IPS-18c (cell line): ENCODE data around the gene CCDC50.

Source experiments
- H3K4me3 ChIP-seq: 2 replicates; pipeline ENCODE4 v1.7.0; 2013; ENCODE audit warnings: low read depth, mild to moderate bottlenecking, low read length, moderate library complexity; ENCODE audit not compliant: insufficient read depth
- H3K9me3 ChIP-seq: one replicate; pipeline ENCODE4 v1.6.1; 2013; ENCODE audit warnings: mild to moderate bottlenecking, low read length, moderate library complexity; ENCODE audit not compliant: control insufficient read depth, insufficient read depth

The CCDC50 gene

DNA sequence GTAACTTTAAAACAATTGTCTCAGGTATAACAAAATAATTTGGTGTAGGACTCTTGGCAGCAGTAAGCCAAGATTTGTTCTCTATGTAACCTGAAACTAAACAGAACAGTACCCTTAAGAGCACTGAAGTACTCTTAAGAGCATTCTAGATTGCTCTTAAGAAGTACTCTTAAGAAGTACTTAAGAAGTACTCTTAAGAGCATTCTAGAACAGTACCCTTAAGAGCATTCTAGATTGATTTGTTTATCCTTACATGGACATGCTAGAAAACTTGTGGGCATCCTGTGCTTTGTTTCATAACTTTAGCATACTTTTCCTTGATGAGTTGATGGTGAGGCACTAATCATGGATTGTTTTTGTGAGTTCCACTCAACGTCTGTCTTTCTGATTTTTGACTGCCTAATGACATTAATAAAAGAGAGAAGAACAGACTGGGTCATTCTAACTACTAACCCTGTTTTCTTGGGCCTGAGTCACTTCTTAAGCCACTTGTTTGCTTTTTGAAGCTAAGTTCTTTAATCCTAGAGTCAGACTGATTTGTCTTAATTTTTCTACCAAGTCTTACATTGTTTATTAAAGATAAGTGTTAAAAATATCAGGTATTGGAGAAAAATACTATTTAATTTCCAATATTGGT is 58.4 kb downstream of the CCDC50 start:
- Histone ChIP-seq H3K4me3 (no peak overlapping the region), H3K9me3 (no peaks in the 10 kb centered on the region)

- Histone ChIP-seq H3K9me3 (no peaks in the 10 kb centered on the region), H3K4me3 (no peak overlapping the region)
Measured at GRCh38 chr3:191388823-191389222, 59.6 kb downstream of the CCDC50 start.

DNA sequence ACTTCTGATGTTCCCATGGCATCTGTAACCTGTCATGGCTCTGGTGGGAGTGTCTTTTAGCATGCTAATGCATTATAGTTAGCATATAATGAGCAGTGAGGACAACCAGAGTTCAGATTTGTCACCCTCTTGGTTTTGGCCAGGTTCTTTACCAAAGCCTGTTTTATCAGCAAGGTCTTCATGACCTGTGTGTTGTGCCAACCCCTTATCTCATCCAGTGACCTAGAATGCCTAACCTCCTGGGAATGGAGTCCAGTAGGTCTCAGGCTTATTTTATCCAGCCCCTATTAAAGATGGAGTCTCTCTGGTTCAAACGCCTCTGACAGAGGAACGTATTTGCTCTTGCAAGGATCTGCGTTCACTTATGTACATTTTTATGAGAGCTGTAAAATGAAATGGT is 61.4 kb downstream of the CCDC50 start:
- H3K4me3 ChIP-seq: no peak overlapping the region
- no peaks in the 10 kb centered on the region for H3K9me3 ChIP-seq

GRCh38 chr3:191391861-191392808 is 62.9 kb downstream of the CCDC50 start:
- Histone ChIP-seq H3K4me3 (no peak overlapping the region), H3K9me3 (no peaks in the 10 kb centered on the region)

- no peak overlapping the region for H3K4me3 ChIP-seq
Measured at GRCh38 chr3:191393146-191393545, 64.0 kb downstream of the CCDC50 start.

DNA sequence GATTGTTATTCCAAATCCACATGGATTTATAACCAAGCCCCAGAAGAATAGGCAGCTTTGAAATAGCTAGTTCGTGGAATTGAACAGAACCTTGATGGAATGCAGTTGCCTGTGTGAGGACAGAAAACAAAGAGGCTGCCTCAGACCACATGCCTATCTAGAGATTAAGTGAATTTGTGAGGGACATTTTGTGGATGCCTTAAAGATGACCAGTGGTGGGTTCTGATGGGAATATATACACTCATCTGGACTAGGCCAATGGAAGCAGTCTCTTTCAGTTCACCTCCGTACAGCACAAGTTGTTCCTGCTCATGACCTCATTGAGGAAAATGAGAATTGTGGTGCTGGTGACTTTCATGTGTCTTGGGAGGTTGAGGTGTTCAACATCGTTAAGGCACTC is 68.6 kb downstream of the CCDC50 start:
- H3K4me3 ChIP-seq: no peak overlapping the region
- H3K9me3 ChIP-seq: no peaks in the 10 kb centered on the region

More at GRCh38 chr3:191393146-191393545, 64.0 kb downstream of the CCDC50 start:
- no peaks in the 10 kb centered on the region for H3K9me3 ChIP-seq

DNA sequence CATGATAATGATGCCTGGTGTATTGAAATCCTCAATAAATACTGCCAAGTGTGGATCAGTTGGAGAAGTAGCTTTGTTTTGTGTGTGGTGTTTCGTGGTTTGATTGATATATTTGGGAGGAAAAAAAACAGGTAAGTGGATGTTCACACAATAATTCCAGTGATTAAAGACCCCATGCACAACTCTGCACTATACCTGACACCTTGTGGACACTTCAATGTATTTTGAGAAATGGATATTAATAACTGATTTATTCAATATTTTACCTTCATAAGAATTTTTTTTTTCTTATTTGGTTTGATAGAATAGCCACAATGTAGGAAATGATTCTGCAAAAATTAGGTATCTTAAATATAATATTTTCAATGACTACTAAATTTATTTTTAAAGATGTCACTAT is 69.4 kb downstream of the CCDC50 start:
- no peaks in the 10 kb centered on the region for H3K9me3 ChIP-seq
- no peak overlapping the region for H3K4me3 ChIP-seq

DNA sequence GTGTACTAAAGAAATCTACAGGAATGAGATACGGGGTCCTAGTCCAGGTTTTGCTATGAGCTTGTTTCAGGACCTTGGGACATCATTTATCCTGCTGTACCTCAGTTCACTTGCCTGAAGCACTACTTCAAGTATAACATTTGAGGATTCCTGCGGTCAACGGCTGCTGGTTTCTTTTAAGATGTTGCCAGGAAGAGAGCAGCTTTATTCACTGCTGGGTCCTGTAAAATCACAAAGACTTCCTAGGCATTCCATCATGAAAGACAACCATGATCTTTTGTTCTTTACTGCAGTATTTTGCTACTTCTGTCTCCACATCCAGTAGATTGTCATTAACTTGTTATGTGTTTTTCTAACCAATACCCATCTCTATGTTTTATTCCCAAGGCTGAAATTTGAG is 70.7 kb downstream of the CCDC50 start:
- Histone ChIP-seq H3K4me3 (no peak overlapping the region), H3K9me3 (no peaks in the 10 kb centered on the region)

GRCh38 chr3:191401775-191402357 is 72.7 kb downstream of the CCDC50 start:
- Histone ChIP-seq H3K9me3 (no peaks in the 10 kb centered on the region), H3K4me3 (no peak overlapping the region)

DNA sequence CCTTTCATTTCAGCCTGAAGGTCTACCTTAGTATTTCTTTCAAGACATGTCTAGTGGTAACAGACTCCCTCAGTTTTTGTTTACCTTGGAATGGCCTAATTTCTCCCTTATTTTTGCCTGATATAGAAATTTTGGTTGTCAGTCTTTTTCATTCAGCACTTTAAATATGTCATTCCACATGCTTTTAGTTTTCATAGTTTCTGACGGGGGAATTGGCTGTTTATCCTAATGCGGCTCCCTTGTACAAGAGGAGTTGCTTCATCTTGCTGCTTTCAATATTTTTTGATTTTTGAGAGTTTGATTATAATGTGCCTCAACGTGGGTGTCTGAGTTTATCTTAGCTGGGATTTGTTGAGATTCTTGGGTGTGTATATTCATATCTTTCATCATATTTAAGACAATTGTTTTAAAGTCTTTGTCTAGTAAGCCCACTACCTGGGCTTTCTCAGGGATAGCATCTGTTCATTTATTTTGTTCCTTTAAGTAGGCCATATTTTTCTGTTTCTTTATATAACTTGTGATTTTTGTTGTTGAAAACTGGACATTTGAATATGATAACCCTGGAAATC is 80.7 kb downstream of the CCDC50 start:
- Histone ChIP-seq H3K9me3 (peaks cover 2% of the 10 kb centered on the region), H3K4me3 (no peak overlapping the region)

- Histone ChIP-seq H3K4me3 (no peak overlapping the region), H3K9me3 (peaks cover 2% of the 10 kb centered on the region)
Measured at GRCh38 chr3:191412759-191413158, 83.6 kb downstream of the CCDC50 start.

- peaks cover 2% of the 10 kb centered on the region for H3K9me3 ChIP-seq
- no peak overlapping the region for H3K4me3 ChIP-seq
Measured at GRCh38 chr3:191414286-191414685, 85.1 kb downstream of the CCDC50 start.

DNA sequence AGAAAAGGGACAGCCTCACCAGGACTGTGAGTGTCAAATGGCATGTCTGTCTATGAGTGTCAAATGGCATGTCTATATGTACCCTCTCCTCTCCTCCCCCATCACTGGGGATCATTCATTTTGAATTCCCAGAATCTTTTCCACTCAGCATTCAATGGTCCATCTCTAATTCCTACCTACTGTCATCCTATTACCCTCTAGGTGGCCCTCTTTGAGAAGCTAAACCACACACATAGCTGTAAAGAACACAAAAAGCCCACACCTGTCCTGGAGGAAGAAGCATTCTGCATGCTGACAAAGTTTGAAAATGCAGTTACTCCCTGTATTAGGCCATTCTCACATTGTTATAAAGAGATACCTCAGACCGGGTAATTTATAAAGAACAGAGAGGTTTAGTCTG is 85.5 kb downstream of the CCDC50 start:
- Histone ChIP-seq H3K9me3 (peaks cover 2% of the 10 kb centered on the region), H3K4me3 (no peak overlapping the region)

GRCh38 chr3:191415566-191415965 is 86.4 kb downstream of the CCDC50 start:
- Histone ChIP-seq H3K9me3 (peaks cover 2% of the 10 kb centered on the region), H3K4me3 (no peak overlapping the region)

DNA sequence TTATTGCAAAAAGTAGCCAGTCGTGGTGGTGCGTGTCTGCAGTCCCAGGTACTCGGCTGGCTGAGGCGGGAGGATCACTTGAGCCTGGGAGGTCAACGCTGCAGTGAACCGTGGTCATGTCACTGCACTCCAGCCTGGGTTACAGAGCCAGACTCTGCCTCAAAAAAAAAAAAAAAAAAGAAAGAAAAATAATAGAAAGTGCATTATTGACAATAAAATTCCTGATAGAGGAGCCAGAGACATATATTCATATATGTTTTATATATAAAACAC is 88.2 kb downstream of the CCDC50 start:
- Histone ChIP-seq H3K4me3 (no peak overlapping the region), H3K9me3 (no peaks in the 10 kb centered on the region)

DNA sequence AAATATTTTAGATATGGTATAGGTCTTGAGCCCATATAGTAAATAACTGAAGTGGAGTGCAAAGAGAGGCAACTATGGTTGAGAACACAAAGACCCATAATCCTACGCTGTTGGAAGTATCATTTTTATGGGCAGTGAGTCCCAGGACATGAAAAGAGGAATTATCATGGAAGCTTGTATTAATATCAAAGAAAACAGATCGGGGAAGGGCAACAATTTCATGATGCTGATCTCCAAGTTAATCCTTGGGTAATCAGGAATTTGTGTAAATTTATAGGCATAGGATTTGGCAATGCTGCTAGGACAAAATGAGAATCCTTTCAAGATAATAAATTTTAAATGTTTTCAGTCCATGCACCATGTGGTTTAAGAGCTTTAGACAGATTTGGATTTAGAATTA is 91.6 kb downstream of the CCDC50 start:
- Histone ChIP-seq H3K9me3 (no peaks in the 10 kb centered on the region), H3K4me3 (no peak overlapping the region)

DNA sequence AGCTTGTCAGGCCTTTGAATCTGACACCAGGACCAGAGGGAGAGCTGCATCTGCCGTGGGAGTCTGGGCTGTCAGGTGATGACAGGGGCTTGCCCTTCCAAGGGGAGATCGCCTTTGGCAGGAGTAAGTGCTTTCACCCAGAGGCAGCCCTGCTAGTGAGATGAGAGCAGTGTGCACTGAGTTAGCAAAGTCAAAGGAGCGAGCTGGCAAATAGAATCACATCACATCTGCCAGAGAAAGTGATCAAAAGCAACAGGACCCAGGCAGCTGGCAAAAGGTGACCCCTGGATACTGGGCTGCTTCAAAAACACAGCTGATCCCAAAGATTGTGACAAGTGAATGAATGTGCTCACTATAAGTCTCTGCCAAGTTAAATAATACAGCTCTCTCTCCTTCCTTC is 95.7 kb downstream of the CCDC50 start:
- no peak overlapping the region for H3K4me3 ChIP-seq

GRCh38 chr3:191425322-191425734 is 96.1 kb downstream of the CCDC50 start:
- Histone ChIP-seq H3K9me3 (no peaks in the 10 kb centered on the region), H3K4me3 (no peak overlapping the region)

More for the DNA sequence above, 95.7 kb downstream of the CCDC50 start:
- no peaks in the 10 kb centered on the region for H3K9me3 ChIP-seq
